Esophagus muscularis mucosa (tissue), 4 donors: ENCODE data around the gene DCLK2. TPM values are rescaled to one million over a fixed set of nuclear protein-coding genes. Genes with fewer than 3 reads are reported as not detected.

Experiments used
- DNase-seq: peaks from one replicate; pipeline ENCODE4 v3.0.0-alpha.2; 2017; ENCODE audit errors: extremely low spot score
- H3K27ac ChIP-seq, 4 donors: fragments of 200-600 bp; sonication (generic); replicated peaks in 1 of 4; 1 replicate in 3 of 4; 2 replicates in 1 of 4; pipeline ENCODE4 v1.5.1; 2016 to 2019; ENCODE audit warnings: mild to moderate bottlenecking in 1 of 4
- H3K27me3 ChIP-seq, 4 donors: fragments of 200-600 bp; sonication (generic); one replicate each; pipeline versions ENCODE4 v1.5.1 to v1.6.0; 2016 to 2019
- H3K36me3 ChIP-seq, 4 donors: fragments of 200-600 bp; sonication (generic); one replicate each; pipeline ENCODE4 v1.5.1; 2016 to 2019
- H3K4me1 ChIP-seq, 4 donors: fragments of 200-600 bp; sonication (generic); one replicate each; pipeline ENCODE4 v1.5.1; 2016 to 2019
- H3K4me3 ChIP-seq, 4 donors: fragments of 200-600 bp; sonication (generic); 1 replicate in 2 of 4; 2 replicates in 2 of 4; pipeline ENCODE4 v1.5.1; 2016 to 2019; ENCODE audit warnings: mild to moderate bottlenecking in 4 of 4, moderate library complexity in 1 of 4
- H3K9me3 ChIP-seq, 4 donors: fragments of 200-600 bp; sonication (generic); 1 replicate in 3 of 4; 2 replicates in 1 of 4; pipeline ENCODE4 v1.5.1; 2016 to 2019
- EP300 ChIP-seq: sonication (generic); formaldehyde crosslinking; IDR thresholded peaks from one replicate; pipeline ENCODE4 v1.6.1; 2017; ENCODE audit warnings: antibody characterized with exemption
- POLR2A ChIP-seq: fragments of 450-650 bp; IDR thresholded peaks from one replicate; pipeline ENCODE4 v1.6.1; 2017; ENCODE audit warnings: antibody characterized with exemption, moderate library complexity, mild to moderate bottlenecking, low read depth
- POLR2AphosphoS5 ChIP-seq, 2 donors: sonication (generic); formaldehyde crosslinking; IDR thresholded peaks; one replicate each; pipeline ENCODE4 v1.6.1; 2017; ENCODE audit warnings: antibody characterized with exemption in 2 of 2
- WGBS: methylation state at CpG from one replicate; pipeline ENCODE4 v1.1.5; 2018; 5-methylcytosine and 5-hydroxymethylcytosine counted together
- intact Hi-C: fragments of 100-400 bp; cut with DNase I; formaldehyde crosslinking; loops from one replicate; pipeline ENCODE4 v1.15.1; 2023
- total RNA-seq, 4 donors: library from RNA; depleted of rRNA; stranded (reverse); fragments of >200 nt; gene quantifications; one replicate each; pipeline versions ENCODE4 v1.1.0 to v1.2.1, GENCODE V29; 2016
- TF ChIP-seq, protein P1 (sequence below), 3 experiments: fragments of 200-600 bp in 2 of 3; fragments of 450-650 bp in 1 of 3; sonication (generic) in 2 of 3; IDR thresholded peaks; one replicate each; pipeline ENCODE4 v1.5.1; 2017 to 2019; ENCODE audit warnings: antibody characterized with exemption in 3 of 3, mild to moderate bottlenecking in 2 of 3, moderate library complexity in 1 of 3

DCLK2 gene
- total RNA-seq, 4 donors from 2014 or later, result 15.4 to 29.3 (median 19.3) TPM

DNA sequence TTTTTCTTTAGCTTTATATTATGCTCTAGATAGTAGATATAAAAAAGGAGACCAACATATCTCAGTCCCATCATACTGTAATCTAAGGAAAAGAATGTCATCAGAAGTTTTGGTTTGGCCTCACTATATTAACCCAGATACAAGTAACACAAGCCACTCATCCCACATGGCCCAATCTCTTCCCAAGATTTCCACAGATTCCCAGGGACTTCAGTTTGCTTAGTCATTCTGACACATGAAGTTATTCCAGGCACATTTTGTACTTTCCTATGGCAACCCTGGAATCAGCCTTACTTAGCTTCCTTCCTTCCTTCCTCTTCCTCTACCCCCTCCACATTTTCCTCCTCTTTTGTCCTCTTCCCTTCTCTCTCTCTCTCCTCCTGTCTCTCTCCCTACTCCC lies 21.7 kb upstream of the DCLK2 start:
- Histone ChIP-seq H3K4me3 (no peak overlapping the region), H3K9me3 (no peaks in the 10 kb centered on the region), H3K36me3 (no peaks in the 10 kb centered on the region), H3K27ac (no peak overlapping the region), H3K27me3 (no peaks in the 10 kb centered on the region), H3K4me1 (peaks cover 0 to 14% (median 2%) of the 10 kb centered on the region in 4 donors)
- intact Hi-C loops, result no loop called here
- TF ChIP-seq POLR2AphosphoS5 (IDR thresholded peaks at IDR 0.05) (peak in 1 of 2 donors; percentile 17), EP300 (no peak)
- DNase-seq, result no peak

DNA sequence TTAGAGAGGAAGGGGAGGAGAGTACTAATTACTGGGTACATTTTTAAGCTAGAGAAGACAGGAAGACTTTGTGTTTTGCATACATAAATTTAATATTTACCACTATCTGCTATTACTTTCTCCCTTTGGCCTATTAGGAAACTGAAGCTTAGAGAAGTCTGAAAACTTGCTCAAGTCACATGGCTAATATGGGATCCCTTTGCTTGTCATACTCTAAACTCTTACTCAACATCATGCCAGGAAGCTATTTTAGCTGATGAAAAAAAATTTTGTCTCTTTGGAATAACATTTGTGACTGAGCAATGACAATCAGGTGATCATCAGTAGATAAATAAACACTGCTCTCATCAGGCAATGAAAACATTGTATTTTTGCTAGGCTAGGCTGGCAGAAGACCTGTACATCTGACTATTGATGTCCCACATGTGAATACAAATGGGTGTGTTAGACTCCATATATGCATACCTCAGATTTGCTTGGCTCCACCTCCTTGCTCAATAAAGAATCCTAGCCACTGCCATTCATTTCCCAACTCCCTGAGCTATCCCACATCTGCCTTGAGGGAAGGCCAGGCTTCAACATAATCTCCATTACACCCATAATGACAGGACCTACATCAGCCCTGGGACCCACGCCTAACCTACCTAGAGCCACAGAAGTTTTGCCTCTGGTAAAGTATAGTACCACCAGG lies 17.0 kb upstream of the DCLK2 start:
- intact Hi-C loops, result no loop called here
- Histone ChIP-seq H3K4me3 (no peak overlapping the region), H3K36me3 (no peaks in the 10 kb centered on the region), H3K9me3 (no peaks in the 10 kb centered on the region), H3K27me3 (no peaks in the 10 kb centered on the region), H3K27ac (no peak overlapping the region), H3K4me1 (peaks cover 0 to 22% (median 9%) of the 10 kb centered on the region in 4 donors)
- no peak for DNase-seq
- TF ChIP-seq POLR2AphosphoS5 (IDR thresholded peaks at IDR 0.05) (no peak), EP300 (no peak), POLR2A (no peak)
- TF ChIP-seq, protein P1, sequence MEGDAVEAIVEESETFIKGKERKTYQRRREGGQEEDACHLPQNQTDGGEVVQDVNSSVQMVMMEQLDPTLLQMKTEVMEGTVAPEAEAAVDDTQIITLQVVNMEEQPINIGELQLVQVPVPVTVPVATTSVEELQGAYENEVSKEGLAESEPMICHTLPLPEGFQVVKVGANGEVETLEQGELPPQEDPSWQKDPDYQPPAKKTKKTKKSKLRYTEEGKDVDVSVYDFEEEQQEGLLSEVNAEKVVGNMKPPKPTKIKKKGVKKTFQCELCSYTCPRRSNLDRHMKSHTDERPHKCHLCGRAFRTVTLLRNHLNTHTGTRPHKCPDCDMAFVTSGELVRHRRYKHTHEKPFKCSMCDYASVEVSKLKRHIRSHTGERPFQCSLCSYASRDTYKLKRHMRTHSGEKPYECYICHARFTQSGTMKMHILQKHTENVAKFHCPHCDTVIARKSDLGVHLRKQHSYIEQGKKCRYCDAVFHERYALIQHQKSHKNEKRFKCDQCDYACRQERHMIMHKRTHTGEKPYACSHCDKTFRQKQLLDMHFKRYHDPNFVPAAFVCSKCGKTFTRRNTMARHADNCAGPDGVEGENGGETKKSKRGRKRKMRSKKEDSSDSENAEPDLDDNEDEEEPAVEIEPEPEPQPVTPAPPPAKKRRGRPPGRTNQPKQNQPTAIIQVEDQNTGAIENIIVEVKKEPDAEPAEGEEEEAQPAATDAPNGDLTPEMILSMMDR (IDR thresholded peaks at IDR 0.05), result no peak
- 55% methylated on average over 1 of the region's 1 CpG for WGBS

DNA sequence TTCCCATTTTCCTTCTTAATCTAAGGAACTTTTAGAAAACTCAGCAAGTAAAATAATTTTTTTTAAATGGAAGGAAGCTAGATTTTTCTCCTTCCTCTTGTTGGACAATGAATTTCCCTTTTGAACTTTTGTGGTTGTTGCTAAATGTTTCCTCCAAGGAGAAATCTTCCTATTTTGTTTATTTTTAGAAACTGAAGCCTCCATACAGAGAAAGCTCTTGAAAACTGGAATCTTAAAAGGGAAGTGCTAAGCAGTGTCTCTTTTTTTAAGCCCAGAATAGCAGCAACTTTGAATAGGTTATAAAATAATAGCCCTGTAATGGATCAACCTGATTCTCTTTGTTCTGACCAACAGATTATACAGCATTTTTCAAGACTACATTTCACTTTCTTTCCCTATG lies 15.1 kb upstream of the DCLK2 start:
- no peak for DNase-seq
- Histone ChIP-seq H3K4me1 (peaks cover 0 to 22% (median 9%) of the 10 kb centered on the region in 4 donors), H3K9me3 (no peaks in the 10 kb centered on the region), H3K36me3 (no peaks in the 10 kb centered on the region), H3K27ac (peak overlapping the region in 1 of 4 donors; percentile 11), H3K4me3 (no peak overlapping the region), H3K27me3 (no peaks in the 10 kb centered on the region)
- TF ChIP-seq, protein P1 (IDR thresholded peaks at IDR 0.05), result no peak
- TF ChIP-seq EP300 (no peak), POLR2A (no peak), POLR2AphosphoS5 (IDR thresholded peaks at IDR 0.05) (no peak)
- intact Hi-C loops, result no loop called here

DNA sequence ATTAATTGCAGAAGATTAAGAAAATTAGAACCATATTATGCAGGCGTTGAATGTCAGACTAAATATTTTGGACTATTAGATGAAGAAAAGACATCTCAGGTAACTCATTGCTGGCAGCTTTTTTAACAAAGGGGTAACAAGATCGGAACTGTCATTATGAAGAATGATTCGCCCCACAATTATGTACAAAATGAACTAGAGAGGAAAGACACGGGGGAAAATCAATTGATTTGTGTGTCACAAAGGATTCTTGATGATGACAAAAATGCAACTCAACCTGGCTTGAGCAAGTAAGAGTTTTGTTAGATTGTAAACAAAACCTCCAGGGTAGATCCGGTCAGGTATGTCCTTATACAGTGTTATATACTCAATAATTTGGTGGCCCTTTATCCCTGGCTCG lies 12.5 kb upstream of the DCLK2 start:
- no peak for TF ChIP-seq EP300
- no peak for TF ChIP-seq POLR2A
- no peak for TF ChIP-seq POLR2AphosphoS5 (IDR thresholded peaks at IDR 0.05)
- TF ChIP-seq, protein P1 (IDR thresholded peaks at IDR 0.05), result no peak
- no peak for DNase-seq
- H3K4me3 ChIP-seq, result no peak overlapping the region
- intact Hi-C loops, result loop anchor here (5.0 kb wide), 1 partner anchor 48 kb away; no protein-coding TSS in a partner anchor
- H3K4me1 ChIP-seq, result peaks cover 0 to 16% (median 9%) of the 10 kb centered on the region in 4 donors
- no peaks in the 10 kb centered on the region for H3K36me3 ChIP-seq
- WGBS, result 88% methylated on average over 6 of the region's 6 CpGs
- H3K27ac ChIP-seq, result no peak overlapping the region
- no peaks in the 10 kb centered on the region for H3K27me3 ChIP-seq
- no peaks in the 10 kb centered on the region for H3K9me3 ChIP-seq

DNA sequence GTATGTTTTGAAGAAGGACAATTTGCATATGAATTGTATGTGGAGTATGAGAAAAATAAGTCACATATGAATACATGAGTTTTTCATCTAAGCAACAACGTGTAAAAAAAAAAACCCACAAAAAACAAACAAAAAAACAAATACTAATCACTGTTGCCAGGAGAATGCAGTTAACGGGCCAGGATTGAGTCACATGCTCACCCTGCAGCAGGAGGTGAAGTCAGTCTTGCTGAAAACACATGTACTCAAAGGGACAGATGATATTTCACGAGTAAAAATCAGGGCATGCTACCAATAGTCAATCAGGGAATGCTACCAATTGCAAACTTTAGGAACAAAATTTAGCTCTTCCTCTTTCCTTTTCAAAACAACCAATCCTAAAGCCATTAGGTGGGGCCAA lies 10.4 kb upstream of the DCLK2 start:
- no peak for DNase-seq
- Histone ChIP-seq H3K4me3 (no peak overlapping the region), H3K27me3 (no peaks in the 10 kb centered on the region), H3K4me1 (peaks cover 5 to 21% (median 14%) of the 10 kb centered on the region in 4 donors), H3K9me3 (no peaks in the 10 kb centered on the region), H3K36me3 (no peaks in the 10 kb centered on the region), H3K27ac (no peak overlapping the region)
- intact Hi-C loops, result loop anchor here (5.0 kb wide), 1 partner anchor 51 kb away; no protein-coding TSS in a partner anchor
- TF ChIP-seq EP300, result no peak
- TF ChIP-seq POLR2A, result no peak
- no peak for TF ChIP-seq POLR2AphosphoS5 (IDR thresholded peaks at IDR 0.05)
- TF ChIP-seq, protein P1 (IDR thresholded peaks at IDR 0.05), result no peak
- WGBS, result 83% methylated on average over 3 of the region's 3 CpGs
